GM12878 (cell line): ENCODE results near the gene LPCAT4.

Experiments
- EP300 ChIP-seq, 2 experiments: fragments of 150-350 bp in 1 of 2; IDR thresholded peaks; 2 replicates each; pipeline ENCODE4 v1.6.1; 2011 to 2012; ENCODE audit warnings: low read depth in 2 of 2, low read length in 2 of 2, borderline replicate concordance in 1 of 2, improper control_type of control experiment in 1 of 2, inconsistent platforms in 1 of 2; ENCODE audit not compliant: control insufficient read depth in 1 of 2
- GABPA ChIP-seq: IDR thresholded peaks from 2 replicates; pipeline ENCODE4 v1.6.1; 2014; ENCODE audit warnings: antibody characterized with exemption, low read depth, mild to moderate bottlenecking, inconsistent platforms

DNA sequence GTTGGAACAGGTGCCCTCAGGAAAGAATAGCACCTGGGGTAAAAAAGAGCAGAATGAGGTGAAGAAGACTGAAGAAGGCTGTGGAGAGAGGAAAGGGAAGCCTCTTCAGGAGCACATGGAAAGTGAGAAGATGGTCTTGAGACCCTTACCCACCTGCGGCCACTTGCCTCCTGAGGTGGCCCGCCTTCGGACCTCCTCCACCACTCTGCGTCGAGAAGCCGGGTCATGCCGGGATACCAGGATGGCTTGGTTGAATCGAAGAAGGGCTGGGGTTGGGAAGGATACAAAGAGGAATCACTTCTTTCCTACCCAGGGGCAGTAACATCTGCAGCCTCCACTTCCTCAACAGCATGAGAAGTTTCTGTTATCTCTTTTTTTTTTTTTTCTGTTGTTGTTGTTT is 3.0 kb downstream of the LPCAT4 start:
- TF ChIP-seq EP300 (IDR thresholded peaks at IDR 0.05; ENCODE audit: borderline replicate concordance in 1 of 2, control insufficient read depth in 1 of 2, low read depth in 2 of 2, low read length in 2 of 2) (no peak), GABPA (no peak)
